RWPE1 (cell line): ENCODE results near the gene TSSK6.

Experiments
- CTCF ChIA-PET: fragments of 350-600 bp; sonication (Branson Sonifier 250); formaldehyde crosslinking; extraction: SDS; loops from one replicate; lab custom pipeline; 2021; lab: Yijun Ruan, JAX
- POLR2A ChIA-PET: fragments of 400-600 bp; formaldehyde crosslinking; extraction: SDS; loops from one replicate; lab custom pipeline; 2020; ENCODE audit warnings: antibody characterized with exemption; ENCODE audit not compliant: low non-redundant PET; lab: Yijun Ruan, JAX
- DNase-seq: peaks from one replicate; pipeline ENCODE4 v3.0.0; 2012; ENCODE audit warnings: low spot score
- H3K27ac ChIP-seq: fragments of 450-650 bp; 2 replicates; pipeline ENCODE4 v1.5.1; 2017
- TF ChIP-seq, protein P1 (sequence below): fragments of 450-650 bp; conservative IDR thresholded peaks from 2 replicates; pipeline ENCODE4 v1.5.1; 2017; ENCODE audit warnings: low read depth, mild to moderate bottlenecking

Gene TSSK6

GRCh38 chr19:19524053-19524452 is 8.7 kb upstream of the TSSK6 start:
- DNase-seq: no peak
- ChIA-PET CTCF (no interaction called here), POLR2A (no interaction called here)
- no peak overlapping the region for H3K27ac ChIP-seq
- TF ChIP-seq, protein P1, sequence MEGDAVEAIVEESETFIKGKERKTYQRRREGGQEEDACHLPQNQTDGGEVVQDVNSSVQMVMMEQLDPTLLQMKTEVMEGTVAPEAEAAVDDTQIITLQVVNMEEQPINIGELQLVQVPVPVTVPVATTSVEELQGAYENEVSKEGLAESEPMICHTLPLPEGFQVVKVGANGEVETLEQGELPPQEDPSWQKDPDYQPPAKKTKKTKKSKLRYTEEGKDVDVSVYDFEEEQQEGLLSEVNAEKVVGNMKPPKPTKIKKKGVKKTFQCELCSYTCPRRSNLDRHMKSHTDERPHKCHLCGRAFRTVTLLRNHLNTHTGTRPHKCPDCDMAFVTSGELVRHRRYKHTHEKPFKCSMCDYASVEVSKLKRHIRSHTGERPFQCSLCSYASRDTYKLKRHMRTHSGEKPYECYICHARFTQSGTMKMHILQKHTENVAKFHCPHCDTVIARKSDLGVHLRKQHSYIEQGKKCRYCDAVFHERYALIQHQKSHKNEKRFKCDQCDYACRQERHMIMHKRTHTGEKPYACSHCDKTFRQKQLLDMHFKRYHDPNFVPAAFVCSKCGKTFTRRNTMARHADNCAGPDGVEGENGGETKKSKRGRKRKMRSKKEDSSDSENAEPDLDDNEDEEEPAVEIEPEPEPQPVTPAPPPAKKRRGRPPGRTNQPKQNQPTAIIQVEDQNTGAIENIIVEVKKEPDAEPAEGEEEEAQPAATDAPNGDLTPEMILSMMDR: no peak

DNA sequence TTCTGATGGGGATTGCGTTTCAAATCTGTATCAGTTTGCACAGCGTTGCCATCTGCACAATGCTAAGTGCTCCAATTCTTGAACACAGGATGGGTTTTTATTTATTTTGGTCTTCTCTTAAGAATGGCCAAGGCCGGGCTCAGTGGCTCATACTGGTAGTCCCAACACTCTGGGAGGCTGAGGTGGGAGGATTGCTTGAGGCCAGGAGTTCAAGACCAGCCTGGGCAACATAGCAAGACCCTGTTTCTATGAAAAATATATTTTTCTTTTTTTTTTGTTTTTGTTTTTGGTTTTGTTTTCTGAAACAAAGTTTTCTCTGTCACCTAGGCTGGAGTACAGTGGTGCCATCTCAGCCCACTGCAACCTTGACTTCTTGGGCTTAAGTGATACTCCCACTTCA is 7.8 kb upstream of the TSSK6 start:
- ChIA-PET POLR2A (no interaction called here), CTCF (no interaction called here)
- no peak overlapping the region for H3K27ac ChIP-seq
- TF ChIP-seq, protein P1: no peak
- no peak for DNase-seq

GRCh38 chr19:19520989-19521388 is 5.6 kb upstream of the TSSK6 start:
- CTCF ChIA-PET: no interaction called here

DNA sequence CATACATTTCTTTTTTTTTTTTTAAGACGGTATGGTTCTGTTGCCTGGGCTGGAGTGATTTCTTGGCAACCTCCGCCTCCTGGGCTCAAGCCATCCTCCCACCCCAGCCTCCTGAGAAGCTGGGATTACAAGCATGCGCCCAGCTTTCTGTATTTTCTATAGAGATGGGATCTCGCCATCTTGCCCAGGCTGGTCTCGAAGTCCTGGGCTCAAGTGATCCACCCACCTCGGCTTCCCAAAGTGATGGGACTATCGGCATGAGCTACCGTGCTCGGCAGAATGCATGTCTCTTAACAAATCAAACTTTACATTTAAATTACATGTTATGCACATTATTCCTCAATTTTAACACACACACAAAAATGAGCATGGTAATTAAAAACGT is 1.9 kb upstream of the TSSK6 start:
- POLR2A ChIA-PET: no interaction called here

More at GRCh38 chr19:19520989-19521388, 5.6 kb upstream of the TSSK6 start:
- no peak overlapping the region for H3K27ac ChIP-seq
- no peak for DNase-seq
- TF ChIP-seq, protein P1: no peak
- POLR2A ChIA-PET: no interaction called here

GRCh38 chr19:19515642-19516519 is 533 bp upstream of the TSSK6 start, which contains the start of gene NDUFA13:
Gene NDUFA13 (plus strand): TSS chr19:19516225. CDS start chr19:19516239, 14 bp downstream.
- CTCF ChIA-PET: interaction anchor here (0.6 to 1.4 kb wide), 5 partner anchors 14 to 377 kb away, joined by 3 to 5 read pairs (median 4); no protein-coding TSS in a partner anchor
- TF ChIP-seq, protein P1: no peak; the same call in 1 of the 2 replicates
- POLR2A ChIA-PET: interaction anchor here (0.6 kb wide), 1 partner anchor 306 kb away, joined by 3 read pairs; the partner anchor contains the start of gene ZNF506
- DNase-seq: peak; percentile 87
- peak within 1 kb of the TSS; percentile 80 for H3K27ac ChIP-seq

More for the DNA sequence above, 1.9 kb upstream of the TSSK6 start:
- peak overlapping the region; percentile 80 for H3K27ac ChIP-seq
- no peak for DNase-seq
- CTCF ChIA-PET: no interaction called here
- TF ChIP-seq, protein P1: no peak

DNA sequence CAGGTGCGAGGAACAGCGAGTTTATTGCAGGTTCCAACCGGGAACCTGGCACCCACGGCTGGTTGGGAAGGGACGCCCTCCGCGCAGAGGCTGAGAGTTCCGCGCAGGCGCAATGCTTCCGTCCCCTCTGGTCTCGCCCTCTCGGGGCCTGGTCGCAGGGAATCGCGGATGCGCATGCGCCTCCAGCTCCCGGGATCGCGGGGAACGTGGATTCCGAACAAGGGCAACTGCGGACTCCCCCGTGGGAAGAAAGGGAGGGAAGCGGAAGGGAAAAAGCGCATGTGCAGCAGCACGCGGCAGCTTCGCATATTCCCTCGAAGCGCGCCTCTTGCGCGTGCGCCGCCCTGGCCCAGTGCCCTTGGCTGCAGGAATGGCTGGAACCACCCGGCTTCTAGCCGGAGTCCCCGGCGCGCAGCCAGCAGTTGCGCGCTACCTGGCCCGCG is 1.1 kb downstream of the TSSK6 start:
- TF ChIP-seq, protein P1: no peak
- no peak for DNase-seq
- H3K27ac ChIP-seq: no peak overlapping the region; the same call in 1 of the 2 replicates
- ChIA-PET POLR2A (no interaction called here), CTCF (interaction anchor here (1.2 kb wide), 1 partner anchor 9 kb away, joined by 3 read pairs; no protein-coding TSS in a partner anchor)
